Gastroesophageal sphincter (tissue), 3 donors: ENCODE data around the gene OR8K5.

Experiments
- CTCF ChIP-seq, 4 experiments: fragments of 200-600 bp in 2 of 4; fragments of 450-650 bp in 2 of 4; sonication (generic) in 1 of 4; IDR thresholded peaks; one replicate each; pipeline ENCODE4 v1.5.1; 2017 to 2019; ENCODE audit warnings: antibody characterized with exemption in 4 of 4, mild to moderate bottlenecking in 2 of 4, moderate library complexity in 2 of 4
- EP300 ChIP-seq: sonication (generic); formaldehyde crosslinking; IDR thresholded peaks from one replicate; pipeline ENCODE4 v1.6.1; 2017; ENCODE audit warnings: antibody characterized with exemption, mild to moderate bottlenecking
- POLR2A ChIP-seq, 2 donors: fragments of 450-650 bp; IDR thresholded peaks; one replicate each; pipeline ENCODE4 v1.6.1; 2017; ENCODE audit warnings: antibody characterized with exemption in 2 of 2, mild to moderate bottlenecking in 2 of 2, moderate library complexity in 1 of 2
- POLR2AphosphoS5 ChIP-seq: sonication (generic); formaldehyde crosslinking; IDR thresholded peaks from one replicate; pipeline ENCODE4 v1.6.1; 2017; ENCODE audit warnings: antibody characterized with exemption

GRCh38 chr11:56122073-56122472, 38.0 kb downstream of the OR8K5 start, which contains the start of gene OR8H3:
- no peak for TF ChIP-seq CTCF (IDR thresholded peaks at IDR 0.05)
- TF ChIP-seq POLR2A (IDR thresholded peaks at IDR 0.05), result no peak
- no peak for TF ChIP-seq EP300
- no peak for TF ChIP-seq POLR2AphosphoS5
